A549 treated with Mapracorat at 1 μM for 4 hours (cell line): Measurements from ENCODE around the gene SMCO1. TPM values are rescaled to one million over a fixed set of nuclear protein-coding genes. Genes with fewer than 3 reads are reported as not detected.

Experiments used
- total RNA-seq: library from RNA; stranded (reverse); fragments of 200-300 nt; extraction: Qiagen RNA extraction; gene quantifications from 5 replicates; pipeline ENCODE4 v1.2.3, GENCODE V29; 2022

The SMCO1 gene, protein sequence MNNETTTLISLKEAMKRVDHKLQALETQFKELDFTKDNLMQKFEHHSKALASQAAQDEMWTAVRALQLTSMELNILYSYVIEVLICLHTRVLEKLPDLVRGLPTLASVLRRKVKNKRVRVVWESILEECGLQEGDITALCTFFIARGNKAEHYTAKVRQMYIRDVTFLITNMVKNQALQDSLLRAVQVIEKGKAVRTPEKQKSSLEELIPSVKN
- total RNA-seq = not detected in 5 replicates

DNA sequence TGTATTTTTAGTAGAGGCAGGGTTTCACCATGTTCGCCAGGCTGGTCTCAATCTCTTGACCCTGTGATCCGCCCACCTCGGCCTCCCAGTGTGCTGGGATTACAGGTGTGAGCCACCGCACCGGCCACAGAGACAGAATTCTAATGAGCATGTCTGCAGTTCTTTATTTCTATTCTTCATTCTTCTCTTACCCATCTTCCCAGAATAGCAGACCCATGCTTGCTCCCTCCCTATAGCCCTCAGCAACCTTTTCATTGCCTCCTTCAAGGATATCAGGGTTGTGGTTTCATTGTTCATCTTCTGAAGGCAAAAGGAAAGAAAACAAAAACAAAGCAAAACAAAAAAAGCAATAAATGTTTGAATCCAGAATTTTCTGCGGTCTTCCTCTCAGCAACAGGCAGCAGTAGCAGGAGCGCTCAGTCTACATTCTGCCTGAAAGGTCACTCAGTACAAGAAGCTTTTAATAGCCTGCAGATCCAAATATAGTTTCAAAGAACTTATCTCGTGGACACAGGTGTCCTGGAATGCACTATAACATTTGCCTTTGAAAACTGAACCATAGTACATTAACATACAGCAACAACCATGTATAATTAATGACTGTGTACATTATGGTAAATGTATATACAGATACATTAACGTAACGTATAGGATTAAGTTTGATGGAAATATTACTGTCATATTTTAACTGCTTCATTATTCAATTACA lies at the start of gene SMCO1:
TSS of gene SMCO1 (minus strand) at position 434 of the 709 bp plus-strand sequence. CDS start at position 297, 137 bp downstream.

DNA sequence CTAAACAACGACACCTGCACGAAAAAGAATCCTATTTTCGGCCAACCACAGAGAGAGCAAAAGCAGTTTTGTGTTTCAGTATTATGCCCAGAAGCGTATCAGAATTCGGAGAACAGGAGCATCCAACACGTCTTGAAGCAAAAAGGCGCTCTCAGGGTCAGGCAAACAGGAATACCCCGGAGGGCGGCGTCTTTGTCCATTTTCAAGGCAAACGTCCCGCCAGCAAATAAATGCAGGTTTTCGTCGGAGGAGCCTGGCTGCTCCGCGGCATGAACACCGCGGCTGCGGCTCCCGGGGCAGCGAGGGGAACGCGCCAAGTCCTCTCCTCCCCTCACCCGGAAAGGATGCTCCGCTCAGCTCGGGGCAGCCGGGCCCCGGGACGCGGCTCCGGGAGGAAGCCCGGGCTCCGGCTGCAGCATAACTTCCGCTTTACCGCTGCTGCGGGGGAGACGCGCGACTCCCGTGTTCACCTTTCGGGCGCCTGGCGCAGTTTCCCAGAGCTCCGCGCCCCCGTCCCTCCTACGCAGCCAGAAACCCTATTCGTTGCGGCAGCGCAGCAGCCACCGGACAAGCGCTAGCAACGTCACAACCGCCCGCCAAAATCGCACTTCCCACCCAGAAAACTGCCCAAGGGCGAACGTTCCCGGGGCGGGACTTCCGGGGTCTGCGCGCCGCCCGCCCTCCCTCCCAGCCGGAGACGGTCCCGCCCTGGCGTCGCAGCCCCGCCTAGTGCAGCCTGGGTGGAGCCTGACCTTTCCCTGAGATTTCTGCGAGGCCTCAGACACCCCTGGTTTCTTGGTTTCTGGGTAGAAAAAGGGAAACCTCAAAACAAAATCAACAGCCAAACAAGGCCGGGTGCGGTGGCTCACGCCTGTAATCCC lies 11.7 kb downstream of the SMCO1 start, which contains the start of gene RNF168:
TSS of gene RNF168 (minus strand) at position 573 of the 881 bp plus-strand sequence. CDS start 595 bp downstream, outside the sequence.

Other genes with a start within 250 kb of the SMCO1 start
- 29.3 to 35.0 TPM (median 33.1 TPM) in 5 replicates for gene PCYT1A, start 227.6 kb downstream of the SMCO1 start, total RNA-seq
- gene DYNLT2B, start 197.1 kb downstream of the SMCO1 start, total RNA-seq = 21.1 to 27.5 TPM (median 23.6 TPM) in 5 replicates
- 7.1 to 11.6 TPM (median 9.0 TPM) in 5 replicates for gene TM4SF19, start 177.0 kb downstream of the SMCO1 start, total RNA-seq
- 5.5 to 9.5 TPM (median 8.9 TPM) in 5 replicates for gene UBXN7, start 82.9 kb downstream of the SMCO1 start, total RNA-seq
- 3.4 to 4.9 TPM (median 4.0 TPM) in 5 replicates for gene RNF168, start 11.6 kb downstream of the SMCO1 start, total RNA-seq
- 7.4 to 11.3 TPM (median 9.8 TPM) in 5 replicates for gene WDR53, start 53.2 kb upstream of the SMCO1 start, total RNA-seq
- gene FBXO45, start 53.3 kb upstream of the SMCO1 start, total RNA-seq = 6.3 to 7.2 TPM (median 6.5 TPM) in 5 replicates
- gene NRROS, start 124.3 kb upstream of the SMCO1 start, total RNA-seq = not detected in 5 replicates
- 2.1 to 2.7 TPM (median 2.6 TPM) in 5 replicates for gene CEP19, start 196.9 kb upstream of the SMCO1 start, total RNA-seq
- gene PIGX, start 197.0 kb upstream of the SMCO1 start, total RNA-seq = 26.7 to 33.4 TPM (median 31.7 TPM) in 5 replicates
- 32.1 to 44.0 TPM (median 38.9 TPM) in 5 replicates for gene PAK2, start 224.5 kb upstream of the SMCO1 start, total RNA-seq